Right lobe of liver (tissue), 4 donors: Measurements from ENCODE around the gene HAND1.

Experiments used
- CTCF ChIP-seq, 4 donors: fragments of 200-600 bp in 3 of 4; fragments of 450-650 bp in 1 of 4; IDR thresholded peaks; one replicate each; pipeline versions ENCODE4 v1.5.1 to v1.8.0; 2016 to 2022; ENCODE audit warnings: antibody characterized with exemption in 4 of 4, mild to moderate bottlenecking in 2 of 4
- POLR2A ChIP-seq: fragments of 450-650 bp; IDR thresholded peaks from one replicate; pipeline ENCODE4 v1.6.1; 2017; ENCODE audit warnings: antibody characterized with exemption, mild to moderate bottlenecking
- donor health status: DM: no; HTN: no; CAD: no.
- donor health status: DM: no; HTN: no; CAD: no.
- donor health status: DM: no; HTN: yes; CAD: no.

DNA sequence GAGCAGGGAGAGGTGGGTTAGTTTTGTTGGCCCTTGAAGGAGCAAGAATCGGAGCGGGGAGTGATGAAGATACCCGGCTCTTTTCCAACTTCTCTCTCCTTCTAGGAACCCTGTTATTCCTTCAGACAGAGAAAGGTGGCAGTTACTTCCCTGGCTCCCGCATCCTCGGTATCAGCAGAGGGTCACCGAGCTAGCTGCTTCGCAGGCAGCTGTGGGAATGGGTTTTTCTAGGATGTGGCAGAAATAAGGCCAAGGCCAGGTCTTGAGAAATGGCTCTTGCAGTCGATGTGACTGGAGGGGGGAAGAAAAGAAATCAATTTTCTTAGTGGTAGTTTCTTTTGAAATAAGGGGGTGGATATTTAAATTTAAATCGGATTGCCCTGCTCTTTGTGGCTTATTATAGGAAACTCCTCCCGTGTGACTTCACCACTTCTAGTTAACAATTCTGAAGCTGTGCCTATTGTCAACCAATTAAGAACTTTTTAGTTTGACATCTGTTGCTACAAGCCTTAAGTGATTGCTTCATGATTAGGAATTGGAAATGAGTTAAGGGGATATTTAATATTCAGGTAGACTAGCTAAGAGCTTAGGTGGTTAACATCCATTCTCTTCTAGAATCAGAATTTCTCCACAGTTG is 30.8 kb downstream of the HAND1 start:
- TF ChIP-seq POLR2A (no peak), CTCF (IDR thresholded peaks at IDR 0.05) (no peak)
